HEK293 (cell line): Measurements from ENCODE around the gene C16orf74.

Experiments used
- CTCF ChIA-PET: fragments of 350-600 bp; formaldehyde crosslinking; extraction: SDS; loops from one replicate; lab custom pipeline; 2021; ENCODE audit warnings: antibody characterized with exemption; lab: Yijun Ruan, JAX
- POLR2A ChIA-PET: fragments of 300-600 bp; formaldehyde crosslinking; extraction: SDS; loops from one replicate; lab custom pipeline; 2020; ENCODE audit warnings: antibody characterized with exemption, inconsistent platforms; lab: Yijun Ruan, JAX
- H3K27ac ChIP-seq: fragments of 200-500 bp; sonication (Bioruptor generic); 2 replicates; pipeline ENCODE4 v1.5.1; 2014; ENCODE audit warnings: low read depth, low read length, control low read depth, inconsistent platforms; ENCODE audit errors: extremely low read depth
- H3K36me3 ChIP-seq, 2 experiments: fragments of 200-500 bp in 1 of 2; sonication (Bioruptor generic) in 1 of 2; 1 replicate in 1 of 2; 2 replicates in 1 of 2; pipeline ENCODE4 v1.5.1; 2014 to 2017; ENCODE audit warnings: inconsistent platforms in 2 of 2, low read length in 2 of 2; ENCODE audit not compliant: control insufficient read depth in 2 of 2, insufficient read depth in 1 of 2
- H3K4me1 ChIP-seq: fragments of 200-500 bp; sonication (Bioruptor generic); 2 replicates; pipeline ENCODE4 v1.5.1; 2014; ENCODE audit warnings: mild to moderate bottlenecking, low read length, inconsistent platforms; ENCODE audit not compliant: control insufficient read depth, insufficient read depth
- H3K4me3 ChIP-seq: 2 replicates; pipeline ENCODE4 v1.5.1; 2011; ENCODE audit warnings: low read depth, mild to moderate bottlenecking, control low read depth, low read length, moderate library complexity
- H3K9me3 ChIP-seq: fragments of 200-500 bp; sonication (Bioruptor generic); 2 replicates; pipeline ENCODE4 v1.5.1; 2014; ENCODE audit warnings: low read depth, low read length, inconsistent platforms; ENCODE audit not compliant: control insufficient read depth, insufficient read depth
- ELK4 ChIP-seq: IDR thresholded peaks from 2 replicates; pipeline ENCODE4 v1.6.1; 2011; ENCODE audit warnings: mild to moderate bottlenecking, low read depth, low read length, borderline replicate concordance
- GLI2 ChIP-seq: fragments of 450-650 bp; formaldehyde crosslinking; IDR thresholded peaks from 2 replicates; pipeline ENCODE4; 2017; ENCODE audit warnings: missing biosample characterization, missing genetic modification characterization, low read depth, borderline replicate concordance
- PBX3 ChIP-seq: sonication (generic); formaldehyde crosslinking; IDR thresholded peaks from 2 replicates; pipeline ENCODE4 v1.8.1; 2022; ENCODE audit warnings: mild to moderate bottlenecking, moderate library complexity, missing genetic modification reagents
- PRDM1 ChIP-seq: fragments of 450-650 bp; formaldehyde crosslinking; IDR thresholded peaks from 2 replicates; pipeline ENCODE4; 2016; ENCODE audit warnings: missing biosample characterization, missing genetic modification characterization
- RBAK ChIP-seq: fragments of 450-650 bp; formaldehyde crosslinking; IDR thresholded peaks from 2 replicates; pipeline ENCODE4 v1.5.1; 2016; ENCODE audit warnings: missing biosample characterization, missing genetic modification characterization
- WT1 ChIP-seq: fragments of 450-650 bp; formaldehyde crosslinking; IDR thresholded peaks from 2 replicates; pipeline ENCODE4 v1.5.1; 2016; ENCODE audit warnings: missing biosample characterization, missing genetic modification characterization
- ZBTB1 ChIP-seq: fragments of 450-650 bp; formaldehyde crosslinking; IDR thresholded peaks from 2 replicates; pipeline ENCODE4 v1.5.1; 2016; ENCODE audit warnings: missing biosample characterization, missing genetic modification characterization
- ZNF112 ChIP-seq: fragments of 450-650 bp; formaldehyde crosslinking; IDR thresholded peaks from 2 replicates; pipeline ENCODE4 v1.5.0; 2017; ENCODE audit warnings: missing biosample characterization, missing genetic modification characterization
- ZNF2 ChIP-seq: fragments of 450-650 bp; formaldehyde crosslinking; IDR thresholded peaks from 2 replicates; pipeline ENCODE4 v1.5.1; 2016; ENCODE audit warnings: missing biosample characterization, missing genetic modification characterization
- ZNF280D ChIP-seq: fragments of 450-650 bp; formaldehyde crosslinking; IDR thresholded peaks from 2 replicates; pipeline ENCODE4 v1.5.1; 2016; ENCODE audit warnings: missing biosample characterization, missing genetic modification characterization
- ZNF311 ChIP-seq: fragments of 450-650 bp; formaldehyde crosslinking; IDR thresholded peaks from 2 replicates; pipeline ENCODE4 v1.5.1; 2017; ENCODE audit warnings: missing biosample characterization, missing genetic modification characterization, borderline replicate concordance
- ZNF350 ChIP-seq: fragments of 450-650 bp; formaldehyde crosslinking; IDR thresholded peaks from 2 replicates; pipeline ENCODE4 v1.5.0; 2017; ENCODE audit warnings: missing biosample characterization, mild to moderate bottlenecking, missing genetic modification characterization
- ZNF433 ChIP-seq: fragments of 450-650 bp; formaldehyde crosslinking; IDR thresholded peaks from 2 replicates; pipeline ENCODE4 v1.5.1; 2016; ENCODE audit warnings: missing biosample characterization, missing genetic modification characterization, low read depth
- ZNF473 ChIP-seq: fragments of 450-650 bp; formaldehyde crosslinking; IDR thresholded peaks from 2 replicates; pipeline ENCODE4 v1.5.1; 2017; ENCODE audit warnings: missing biosample characterization, missing genetic modification characterization
- ZNF518A ChIP-seq: fragments of 450-650 bp; formaldehyde crosslinking; conservative IDR thresholded peaks from 2 replicates; pipeline ENCODE4 v1.5.1; 2016; ENCODE audit warnings: low read depth, missing biosample characterization, missing genetic modification characterization
- ZNF555 ChIP-seq: fragments of 450-650 bp; formaldehyde crosslinking; conservative IDR thresholded peaks from 2 replicates; pipeline ENCODE4 v1.5.1; 2017; ENCODE audit warnings: missing biosample characterization, mild to moderate bottlenecking, missing genetic modification characterization, inconsistent platforms
- ZNF677 ChIP-seq: fragments of 450-650 bp; IDR thresholded peaks from 2 replicates; pipeline ENCODE4 v1.5.0; 2018; ENCODE audit warnings: missing biosample characterization, mild to moderate bottlenecking, missing genetic modification characterization, moderate library complexity
- ZNF701 ChIP-seq: fragments of 450-650 bp; formaldehyde crosslinking; IDR thresholded peaks from 2 replicates; pipeline ENCODE4 v1.5.1; 2016; ENCODE audit warnings: missing biosample characterization, missing genetic modification characterization
- ZNF792 ChIP-seq: fragments of 450-650 bp; formaldehyde crosslinking; IDR thresholded peaks from 2 replicates; pipeline ENCODE4 v1.5.1; 2016; ENCODE audit warnings: missing biosample characterization, missing genetic modification characterization

Gene C16orf74

GRCh38 chr16:85678016-85678415, 72.9 kb downstream of the C16orf74 start:
- Histone ChIP-seq H3K9me3 (no peaks in the 10 kb centered on the region), H3K27ac (no peak overlapping the region), H3K4me1 (peaks cover 11% of the 10 kb centered on the region), H3K36me3 (peaks cover 13 to 100% of the 10 kb centered on the region in 2 experiments; a peak in 2 of 3 replicates), H3K4me3 (no peak overlapping the region)
- no peak for TF ChIP-seq ZNF280D (tag by site-specific recombination)
- no peak for TF ChIP-seq ZBTB1 (tag by site-specific recombination)
- TF ChIP-seq ZNF311 (tag by site-specific recombination), result no peak
- TF ChIP-seq ZNF473 (tag by site-specific recombination), result no peak
- no peak for TF ChIP-seq WT1 (tag by site-specific recombination)
- no peak for TF ChIP-seq PBX3 (CRISPR knock-in tag)
- TF ChIP-seq ELK4, result no peak
- TF ChIP-seq ZNF555 (tag by site-specific recombination), result no peak
- no peak for TF ChIP-seq ZNF2 (tag by site-specific recombination)
- TF ChIP-seq ZNF112 (tag by site-specific recombination), result no peak
- no peak for TF ChIP-seq RBAK (tag by site-specific recombination)
- TF ChIP-seq ZNF677, result no peak
- POLR2A ChIA-PET, result no interaction called here
- CTCF ChIA-PET, result interaction anchor here (0.6 to 7.6 kb wide), 4 partner anchors 19 to 263 kb away, joined by 3 to 87 read pairs (median 8); no protein-coding TSS in a partner anchor

GRCh38 chr16:85677383-85677967, 73.4 kb downstream of the C16orf74 start:
- CTCF ChIA-PET, result interaction anchor here (0.6 to 7.6 kb wide), 5 partner anchors 18 to 263 kb away, joined by 3 to 87 read pairs (median 8); no protein-coding TSS in a partner anchor
- POLR2A ChIA-PET, result no interaction called here
- Histone ChIP-seq H3K9me3 (no peaks in the 10 kb centered on the region), H3K4me1 (peaks cover 11% of the 10 kb centered on the region), H3K27ac (no peak overlapping the region), H3K36me3 (peaks cover 16 to 100% of the 10 kb centered on the region in 2 experiments; a peak in 2 of 3 replicates), H3K4me3 (no peak overlapping the region)
- TF ChIP-seq ZNF792, result no peak
- peak; percentile 77 for TF ChIP-seq PRDM1 (tag by site-specific recombination)

- Histone ChIP-seq H3K27ac (no peak overlapping the region), H3K36me3 (peaks cover 20 to 100% of the 10 kb centered on the region in 2 experiments; a peak in 2 of 3 replicates), H3K4me3 (no peak overlapping the region), H3K9me3 (no peaks in the 10 kb centered on the region), H3K4me1 (peaks cover 11% of the 10 kb centered on the region)
- ChIA-PET POLR2A (interaction anchor here (1.9 kb wide), 1 partner anchor 12 kb away, joined by 5 read pairs; the partner anchor contains the start of gene GINS2), CTCF (interaction anchor here (0.6 to 7.6 kb wide), 4 partner anchors 17 to 54 kb away, joined by 4 to 87 read pairs (median 14); no protein-coding TSS in a partner anchor)
- TF ChIP-seq ZNF350 (tag by site-specific recombination) (no peak), GLI2 (tag by site-specific recombination) (no peak), PBX3 (CRISPR knock-in tag) (no peak), ZNF518A (tag by site-specific recombination) (no peak), ZNF433 (tag by site-specific recombination) (no peak), ZNF701 (no peak), ZNF473 (tag by site-specific recombination) (no peak)
Observed at GRCh38 chr16:85676466-85676865, 74.4 kb downstream of the C16orf74 start.
